Suprapubic skin (tissue), 4 donors: ENCODE results near the gene NUFIP1.

Source experiments
- EP300 ChIP-seq: sonication (generic); formaldehyde crosslinking; IDR thresholded peaks from one replicate; pipeline ENCODE4 v1.6.1; 2017; ENCODE audit warnings: antibody characterized with exemption
- POLR2A ChIP-seq, 2 donors: fragments of 450-650 bp; IDR thresholded peaks; one replicate each; pipeline ENCODE4 v1.6.1; 2017; ENCODE audit warnings: antibody characterized with exemption in 2 of 2, mild to moderate bottlenecking in 2 of 2, moderate library complexity in 2 of 2
- POLR2AphosphoS5 ChIP-seq, 3 donors: sonication (generic); formaldehyde crosslinking; IDR thresholded peaks; one replicate each; pipeline ENCODE4 v1.6.1; 2017; ENCODE audit warnings: antibody characterized with exemption in 3 of 3
- TF ChIP-seq, protein P1 (sequence below), 2 donors: fragments of 200-600 bp in 1 of 2; fragments of 450-650 bp in 1 of 2; sonication (generic) in 1 of 2; IDR thresholded peaks; one replicate each; pipeline ENCODE4 v1.5.1; 2016 to 2019; ENCODE audit warnings: antibody characterized with exemption in 2 of 2, mild to moderate bottlenecking in 1 of 2, moderate library complexity in 1 of 2

GRCh38 chr13:45004096-45004495, 14.8 kb upstream of the NUFIP1 start:
- TF ChIP-seq POLR2A (IDR thresholded peaks at IDR 0.05) (no peak), EP300 (no peak), POLR2AphosphoS5 (IDR thresholded peaks at IDR 0.05) (no peak)
- TF ChIP-seq, protein P1, sequence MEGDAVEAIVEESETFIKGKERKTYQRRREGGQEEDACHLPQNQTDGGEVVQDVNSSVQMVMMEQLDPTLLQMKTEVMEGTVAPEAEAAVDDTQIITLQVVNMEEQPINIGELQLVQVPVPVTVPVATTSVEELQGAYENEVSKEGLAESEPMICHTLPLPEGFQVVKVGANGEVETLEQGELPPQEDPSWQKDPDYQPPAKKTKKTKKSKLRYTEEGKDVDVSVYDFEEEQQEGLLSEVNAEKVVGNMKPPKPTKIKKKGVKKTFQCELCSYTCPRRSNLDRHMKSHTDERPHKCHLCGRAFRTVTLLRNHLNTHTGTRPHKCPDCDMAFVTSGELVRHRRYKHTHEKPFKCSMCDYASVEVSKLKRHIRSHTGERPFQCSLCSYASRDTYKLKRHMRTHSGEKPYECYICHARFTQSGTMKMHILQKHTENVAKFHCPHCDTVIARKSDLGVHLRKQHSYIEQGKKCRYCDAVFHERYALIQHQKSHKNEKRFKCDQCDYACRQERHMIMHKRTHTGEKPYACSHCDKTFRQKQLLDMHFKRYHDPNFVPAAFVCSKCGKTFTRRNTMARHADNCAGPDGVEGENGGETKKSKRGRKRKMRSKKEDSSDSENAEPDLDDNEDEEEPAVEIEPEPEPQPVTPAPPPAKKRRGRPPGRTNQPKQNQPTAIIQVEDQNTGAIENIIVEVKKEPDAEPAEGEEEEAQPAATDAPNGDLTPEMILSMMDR (IDR thresholded peaks at IDR 0.05): no peak
